Activated CD4-positive, alpha-beta T cell treated with anti-CD3 and anti-CD28 coated beads, Interleukin-2, amount 50 U/mL, for 24 hours (primary cell): ENCODE results near the gene PHACTR4.
"Not testable (repeated sequence)": the region's sequence is repeated elsewhere in the genome, so short reads cannot be mapped to it uniquely, and the experiment has no call there.

Experiments used
- DNase-seq, 2 donors: peaks; one replicate each; pipeline ENCODE4 v3.0.0-alpha.2; 2020; ENCODE audit warnings: low read depth in 1 of 2, low spot score in 1 of 2

PHACTR4 gene

DNA sequence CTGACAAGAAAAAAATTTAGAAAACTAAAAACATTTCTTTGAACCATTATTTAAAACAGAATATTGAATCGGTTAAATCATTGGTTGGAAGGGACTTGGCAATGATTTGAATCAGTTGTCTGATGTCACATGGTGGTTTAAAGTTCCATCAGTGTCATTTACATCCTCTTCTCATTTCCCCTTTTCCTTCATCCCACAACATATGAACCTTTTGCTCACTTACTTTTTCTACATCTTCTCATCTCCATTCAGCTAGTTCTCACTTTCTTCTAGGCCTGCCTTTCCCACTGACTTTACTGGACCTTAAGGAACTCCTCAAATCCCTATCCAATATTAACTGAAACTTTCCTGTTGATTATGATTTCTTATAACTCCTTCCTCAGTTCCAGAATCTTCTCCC is 58.5 kb downstream of the PHACTR4 start:
- no peak for DNase-seq

DNA sequence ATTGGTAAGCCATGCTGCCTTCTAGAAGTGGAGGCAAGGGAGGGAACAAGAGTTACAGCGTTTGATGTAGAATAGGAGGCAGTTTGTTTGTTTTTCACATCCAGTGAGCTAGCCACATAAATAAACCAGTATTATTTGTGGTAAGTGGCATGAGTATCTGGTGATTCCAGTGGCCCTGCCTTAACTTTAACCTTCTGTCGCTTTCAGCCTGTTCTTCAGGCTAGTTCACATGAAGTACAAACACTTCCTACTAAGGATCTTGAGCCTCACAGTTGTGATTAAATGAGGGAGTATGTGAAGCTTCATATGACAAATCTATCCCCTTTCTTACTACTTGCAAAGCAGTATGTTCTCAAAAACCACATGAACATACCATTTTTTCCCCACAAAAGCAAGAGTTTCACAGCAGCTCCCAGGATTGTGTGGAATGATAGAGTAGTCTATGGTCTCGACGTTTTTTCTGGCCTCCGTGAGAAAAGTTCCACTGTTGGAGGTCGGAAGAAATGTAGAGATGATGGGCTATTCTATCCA is 59.5 kb downstream of the PHACTR4 start:
- DNase-seq, result no peak

DNA sequence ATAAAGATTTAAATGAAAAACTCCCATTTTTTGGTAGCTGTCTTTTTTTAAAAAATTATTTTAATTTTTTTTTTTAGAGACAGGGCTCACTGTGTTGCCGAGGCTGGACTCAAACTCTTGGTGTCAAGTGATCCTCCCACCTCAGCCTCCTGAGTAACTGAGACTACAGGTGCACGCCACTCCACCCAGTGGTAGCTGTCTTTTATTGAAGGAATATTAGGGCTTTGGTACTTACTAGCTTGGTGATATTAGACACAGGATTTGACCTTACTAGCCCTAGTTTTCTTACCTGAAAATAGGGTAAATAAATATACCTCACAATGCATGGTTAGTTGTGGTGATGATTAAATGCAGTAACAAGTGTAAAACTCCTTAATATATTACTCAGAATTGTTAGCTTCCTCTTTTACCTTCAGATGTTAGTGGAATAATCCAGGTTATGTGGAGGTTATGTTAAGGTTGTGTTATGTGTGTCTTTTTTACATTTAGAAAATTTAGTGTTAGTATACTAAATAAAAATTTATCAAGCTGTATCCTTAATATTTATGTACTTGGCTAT is 66.8 kb downstream of the PHACTR4 start:
- DNase-seq, result no peak

DNA sequence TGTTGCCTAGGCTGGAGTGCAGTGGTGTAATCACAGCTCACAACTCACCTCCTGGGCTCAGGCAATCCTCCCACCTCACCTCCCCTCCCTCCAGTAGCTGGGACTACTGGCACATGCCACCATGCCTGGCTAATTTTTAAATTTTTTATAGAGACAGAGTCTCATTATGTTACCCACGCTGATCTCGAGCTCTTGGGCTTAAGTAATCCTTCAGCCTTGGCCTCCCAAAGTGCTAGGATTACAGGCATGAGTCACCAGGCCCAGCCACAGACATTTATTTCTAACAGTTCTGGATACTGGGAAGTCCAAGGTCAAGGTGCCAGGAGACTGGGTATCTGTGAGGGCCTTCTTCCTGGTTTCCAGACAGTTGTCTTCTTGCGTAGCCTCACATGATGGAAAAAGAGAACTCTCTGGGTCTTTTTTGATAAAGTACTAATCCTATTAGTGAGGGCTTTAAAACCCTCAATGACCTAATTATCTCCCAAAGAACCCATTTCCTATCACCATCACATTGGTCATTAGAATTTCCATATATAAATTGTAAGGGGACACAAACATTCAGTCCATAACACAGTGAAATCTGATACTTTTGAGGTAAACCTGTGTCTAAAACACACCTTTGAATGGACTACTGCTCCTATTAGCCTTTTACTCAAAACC is 67.9 kb downstream of the PHACTR4 start:
- DNase-seq, result no peak

DNA sequence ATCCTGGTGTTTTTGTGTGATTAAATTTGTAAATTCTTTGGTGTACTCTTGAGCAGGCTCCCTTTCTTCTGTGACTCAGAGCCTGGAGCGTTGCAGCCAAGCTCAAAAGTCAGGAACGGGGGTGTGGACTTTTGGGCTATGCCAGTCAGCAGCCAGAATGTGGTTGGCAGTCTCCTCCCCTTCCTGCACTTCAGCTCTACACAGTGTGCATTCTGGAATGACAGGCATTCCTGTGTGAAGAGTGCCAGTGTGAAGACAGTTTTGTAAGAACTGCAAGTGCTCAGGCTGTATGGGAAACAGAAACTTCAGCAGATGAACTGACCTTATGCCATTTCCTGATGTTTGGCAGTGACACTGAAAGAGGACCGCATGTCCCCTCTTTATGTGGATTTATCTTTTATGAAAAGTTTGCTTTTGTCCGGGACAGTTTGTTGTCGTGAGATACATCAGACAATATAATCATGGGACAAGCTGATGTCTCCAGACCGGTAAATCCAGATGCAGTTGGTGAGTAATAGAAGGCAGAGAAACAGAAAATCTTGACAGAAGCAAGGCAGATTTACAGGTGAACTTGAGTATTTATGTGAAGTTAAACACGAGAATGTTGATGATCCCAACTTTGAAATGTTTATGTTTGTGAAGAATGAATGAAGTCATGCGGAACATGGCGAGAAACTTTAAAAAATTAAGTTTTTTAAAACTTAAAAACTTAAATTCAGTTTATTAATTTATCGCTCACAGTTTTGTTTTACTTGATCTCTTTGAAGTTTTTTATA is 68.6 kb downstream of the PHACTR4 start:
- no peak for DNase-seq

DNA sequence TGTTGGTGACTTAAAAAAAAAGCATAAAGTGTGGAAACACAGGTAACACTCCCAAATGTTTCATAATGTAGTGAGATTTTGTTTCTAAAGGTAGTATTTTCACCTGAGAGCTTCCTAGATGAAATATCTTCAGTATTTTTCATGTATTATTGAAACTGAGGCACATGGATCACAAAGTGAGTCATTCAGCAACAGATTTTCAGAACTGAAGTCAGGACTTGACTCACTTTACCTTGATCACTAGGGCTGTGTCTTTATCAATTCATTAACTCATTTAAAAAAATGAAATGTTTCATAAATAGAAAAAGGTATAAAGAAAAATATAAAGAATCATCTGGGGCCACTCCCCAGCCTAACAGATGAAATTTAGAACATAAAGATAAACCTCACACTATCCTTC is 69.8 kb downstream of the PHACTR4 start:
- no peak for DNase-seq

DNA sequence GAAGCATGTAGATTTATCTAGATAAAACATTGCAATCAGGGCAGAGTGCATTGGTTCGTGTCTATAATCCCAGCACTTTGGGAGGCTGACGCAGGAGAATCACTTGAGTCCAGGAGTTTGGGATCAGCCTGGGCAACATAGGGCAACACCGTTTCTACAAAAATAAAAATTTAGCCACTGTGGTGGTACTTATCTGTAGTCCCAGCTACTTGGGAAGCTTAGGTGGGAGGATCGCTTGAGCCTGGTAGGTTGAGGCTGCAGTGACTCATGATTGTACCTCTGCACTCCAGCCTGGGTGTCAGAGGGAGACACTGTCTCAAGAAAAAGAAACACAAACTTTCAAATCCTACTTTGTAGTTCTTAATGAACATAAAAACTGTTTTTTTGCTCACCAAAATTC is 72.1 kb downstream of the PHACTR4 start:
- no peak for DNase-seq

DNA sequence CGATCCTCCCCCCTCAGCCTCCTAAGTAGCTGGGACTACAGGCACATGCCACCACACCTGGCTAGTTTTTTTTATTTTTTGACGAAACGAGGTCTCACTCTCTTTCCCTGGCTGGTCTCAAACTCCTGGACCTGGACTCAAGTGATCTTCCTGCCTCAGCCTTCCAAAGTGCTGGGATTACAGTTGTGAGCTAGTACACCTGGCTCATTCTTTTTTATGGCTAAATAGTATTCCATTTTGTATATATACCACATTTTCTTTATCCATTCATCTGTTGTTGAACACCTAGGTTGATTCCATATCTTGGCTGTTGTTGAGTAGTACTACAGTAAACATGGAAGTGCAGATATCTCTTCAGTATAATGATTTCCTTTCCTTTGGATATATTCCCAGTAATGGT is 74.0 kb downstream of the PHACTR4 start:
- DNase-seq, result no peak

DNA sequence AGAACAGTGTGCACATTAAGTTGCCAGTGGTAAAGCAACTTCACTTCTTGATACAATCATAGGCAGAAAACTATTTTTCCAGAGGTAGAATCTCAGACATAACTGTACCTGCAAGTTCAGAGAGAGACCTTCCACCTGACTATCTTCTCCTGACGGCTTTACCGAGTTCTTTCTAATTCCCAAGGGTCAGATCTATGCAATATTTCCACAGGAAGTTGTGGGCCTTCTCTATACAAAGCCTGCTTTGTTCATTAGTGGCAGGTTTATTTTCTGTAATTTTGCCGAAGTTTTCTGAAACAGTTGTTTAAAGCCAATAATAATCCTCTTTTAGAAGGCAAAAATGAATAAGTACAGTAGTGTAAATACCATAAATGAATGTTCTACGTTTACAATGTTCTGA is 78.1 kb downstream of the PHACTR4 start:
- DNase-seq, result no peak

DNA sequence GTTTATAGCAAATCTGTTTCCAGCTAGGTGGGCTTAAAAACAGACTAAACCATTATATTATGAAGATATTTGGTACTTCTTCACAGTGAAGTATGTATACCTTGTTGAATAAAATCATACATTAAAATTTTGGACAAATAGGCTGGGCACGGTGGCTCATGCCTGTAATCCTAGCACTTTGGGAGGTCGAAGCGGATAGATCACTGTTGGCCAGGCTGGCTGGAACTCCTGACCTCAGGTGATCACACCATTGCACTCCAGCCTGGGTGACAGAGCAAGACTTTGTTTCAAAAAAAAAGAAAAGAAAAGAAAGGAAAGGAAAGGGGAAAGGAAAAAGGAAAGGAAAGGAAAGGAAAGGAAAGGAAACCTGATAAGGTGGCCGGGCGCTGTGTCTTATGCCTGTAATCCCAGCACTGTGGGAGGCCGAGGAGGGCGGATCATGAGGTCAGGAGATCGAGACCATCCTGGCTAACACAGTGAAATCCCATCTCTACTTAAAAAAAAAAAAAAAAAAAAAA is 78.6 kb downstream of the PHACTR4 start:
- not testable (repeated sequence) for DNase-seq

DNA sequence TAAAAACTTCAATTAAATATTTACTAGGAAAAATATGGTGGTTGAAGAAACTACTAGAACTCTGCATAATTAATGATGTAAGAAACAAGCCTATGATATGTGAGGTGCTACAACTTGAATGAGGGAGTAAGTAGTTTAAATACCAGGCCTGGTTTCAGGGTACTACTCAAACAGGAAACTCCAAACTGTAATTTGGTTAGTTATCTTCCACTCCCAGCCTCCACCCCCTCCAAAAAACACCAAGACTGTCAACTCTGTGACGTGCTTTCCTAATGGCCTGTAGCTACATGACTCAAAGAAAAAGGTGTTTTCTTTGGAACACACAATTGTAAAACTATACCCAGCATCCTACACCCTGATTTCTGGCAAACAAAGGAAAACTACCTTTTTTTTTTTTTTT is 80.4 kb downstream of the PHACTR4 start:
- peak in 1 of 2 donors; percentile 14 for DNase-seq

DNA sequence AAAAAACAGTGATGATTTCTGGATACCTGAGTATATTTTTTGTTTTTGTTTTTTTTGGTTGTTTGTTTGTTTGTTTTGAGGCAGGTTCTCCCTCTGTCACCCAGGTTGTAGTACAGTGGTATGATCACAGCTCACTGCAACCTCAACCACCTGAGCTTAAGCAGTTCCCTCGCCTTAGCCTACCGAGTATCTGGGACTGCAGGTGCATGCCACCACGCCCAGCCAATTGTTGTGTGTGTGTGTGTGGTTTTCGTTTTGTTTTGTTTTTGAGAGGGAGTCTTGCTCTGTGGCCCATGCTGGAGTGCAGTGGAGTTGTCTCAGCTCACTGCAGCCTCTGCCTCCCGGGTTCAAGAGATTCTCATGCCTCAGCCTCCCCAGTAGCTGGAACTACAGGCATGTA is 81.0 kb downstream of the PHACTR4 start:
- no peak for DNase-seq

DNA sequence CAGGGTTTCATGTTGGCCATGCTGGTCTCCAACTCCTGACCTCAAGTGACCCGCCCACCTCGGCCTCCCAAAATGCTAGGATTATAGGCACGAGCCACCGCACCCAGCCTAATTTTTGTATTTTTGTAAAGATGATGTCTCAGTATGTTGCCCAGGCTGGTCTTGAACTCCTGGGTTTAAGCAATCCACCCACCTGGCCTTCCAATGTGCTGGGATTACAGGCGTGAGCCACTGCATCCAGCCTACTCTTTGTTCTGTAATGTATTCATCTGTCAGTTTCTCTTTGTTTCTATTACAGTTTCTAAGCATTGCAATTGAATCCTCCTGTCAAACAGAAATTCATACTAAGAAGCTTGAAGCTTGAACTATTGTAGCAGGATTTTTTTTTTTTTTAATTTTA is 81.5 kb downstream of the PHACTR4 start:
- DNase-seq, result no peak

DNA sequence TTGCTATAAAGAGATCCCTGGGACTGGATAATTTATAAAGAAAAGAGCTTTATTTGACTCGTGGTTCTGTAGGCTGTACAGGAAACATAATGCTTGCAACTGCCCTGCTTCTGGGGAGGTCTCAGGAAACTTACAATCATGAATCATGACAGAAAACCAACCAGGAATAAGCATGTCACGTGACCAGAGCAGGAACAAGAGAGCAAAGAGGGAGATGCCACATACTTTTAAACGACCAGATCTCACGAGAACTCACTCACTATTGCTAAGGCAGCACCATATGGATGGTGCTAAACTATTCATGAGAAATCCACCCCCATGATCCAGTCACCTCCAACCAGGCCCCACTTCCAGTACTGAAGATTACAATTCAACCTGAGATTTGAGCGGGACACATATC is 86.5 kb downstream of the PHACTR4 start:
- peak in 1 of 2 donors; percentile 9 for DNase-seq

DNA sequence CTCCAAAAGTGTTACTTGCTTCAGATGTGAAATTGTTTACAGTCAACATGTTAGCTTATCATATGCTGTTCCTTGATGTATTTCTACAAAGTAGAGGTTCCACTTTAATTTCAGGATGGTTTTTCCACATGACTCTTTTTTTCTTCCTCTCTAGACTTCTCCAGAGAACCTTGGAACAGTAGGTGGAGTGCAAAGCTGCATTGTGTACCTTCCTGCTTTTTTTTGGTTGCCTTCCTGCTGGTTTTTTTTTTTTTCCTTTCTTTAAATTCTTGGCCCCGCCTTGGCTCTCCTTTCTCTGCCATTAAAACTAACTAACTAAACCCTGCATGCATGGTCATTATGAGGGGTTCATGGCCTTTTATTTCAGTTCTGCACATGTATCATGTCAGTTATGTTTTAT is 88.1 kb downstream of the PHACTR4 start:
- no peak for DNase-seq

DNA sequence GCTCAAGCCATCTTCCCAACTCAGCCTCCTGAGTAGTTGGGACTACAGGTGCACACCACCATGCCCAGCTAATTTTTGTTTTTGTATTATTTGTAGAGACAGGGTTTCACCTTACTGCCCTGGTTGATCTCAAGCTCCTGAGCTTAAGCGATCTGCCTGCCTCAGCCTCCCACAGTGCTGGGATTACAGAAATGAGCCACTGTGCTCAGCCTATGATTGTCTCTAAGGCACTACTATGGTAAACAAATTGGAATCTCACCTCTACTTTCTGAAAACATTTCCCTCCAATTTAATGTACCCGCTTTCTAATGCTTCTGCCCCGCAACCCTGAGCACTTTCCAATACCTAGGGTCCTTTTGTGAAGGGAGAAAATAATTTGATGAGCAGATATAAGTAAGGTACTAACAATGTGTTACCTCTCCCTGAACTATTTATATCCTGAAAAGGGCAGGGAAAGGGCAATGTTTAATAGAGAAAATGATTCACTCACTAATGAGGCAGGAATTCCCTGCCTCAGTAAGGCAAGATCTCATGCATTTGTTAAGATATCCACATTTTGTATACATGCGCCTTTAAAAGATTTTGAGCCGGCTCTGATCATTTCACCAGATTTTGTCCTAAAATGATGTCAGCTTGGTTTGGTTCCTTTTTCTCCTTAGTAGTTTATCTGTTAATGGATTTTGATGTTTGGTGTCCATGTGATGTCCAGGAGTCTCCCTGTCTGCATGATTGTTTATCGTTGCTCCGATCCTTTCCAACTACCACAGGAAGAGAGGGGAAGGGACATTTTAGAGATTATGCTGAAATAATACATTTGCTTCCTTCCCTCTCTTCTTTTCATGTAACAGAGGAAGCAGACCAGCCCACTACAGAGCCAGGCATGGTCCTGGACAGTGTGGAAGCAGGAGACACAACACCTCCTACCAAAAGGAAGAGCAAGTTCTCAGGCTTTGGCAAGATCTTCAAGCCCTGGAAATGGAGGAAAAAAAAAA is 89.0 kb downstream of the PHACTR4 start:
- no peak for DNase-seq

DNA sequence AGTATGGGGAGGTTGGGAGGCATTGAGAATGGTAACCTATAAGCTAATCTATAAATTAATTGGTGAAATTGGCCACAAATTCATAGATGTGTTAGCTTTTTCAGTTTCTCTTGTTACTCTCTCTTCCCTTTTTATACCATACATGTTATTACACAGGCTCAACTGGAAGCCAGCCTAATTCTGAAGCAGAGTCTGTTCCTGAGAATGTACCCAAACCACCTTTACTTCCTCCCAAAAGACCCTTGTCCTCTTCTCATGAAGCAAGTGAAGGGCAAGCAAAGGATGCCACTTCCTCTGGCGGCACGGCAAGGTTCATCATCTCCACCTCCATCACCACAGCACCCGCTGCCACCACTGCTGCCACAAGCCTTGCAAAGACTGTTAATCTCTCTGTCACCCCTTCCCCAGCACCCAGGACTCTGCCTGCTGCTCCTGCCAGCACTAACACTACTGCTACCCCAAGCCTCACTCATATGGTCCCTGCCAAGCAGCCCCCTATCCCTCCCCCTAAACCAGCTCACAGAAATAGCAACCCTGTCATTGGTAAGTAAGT is 96.8 kb downstream of the PHACTR4 start:
- DNase-seq, result no peak

DNA sequence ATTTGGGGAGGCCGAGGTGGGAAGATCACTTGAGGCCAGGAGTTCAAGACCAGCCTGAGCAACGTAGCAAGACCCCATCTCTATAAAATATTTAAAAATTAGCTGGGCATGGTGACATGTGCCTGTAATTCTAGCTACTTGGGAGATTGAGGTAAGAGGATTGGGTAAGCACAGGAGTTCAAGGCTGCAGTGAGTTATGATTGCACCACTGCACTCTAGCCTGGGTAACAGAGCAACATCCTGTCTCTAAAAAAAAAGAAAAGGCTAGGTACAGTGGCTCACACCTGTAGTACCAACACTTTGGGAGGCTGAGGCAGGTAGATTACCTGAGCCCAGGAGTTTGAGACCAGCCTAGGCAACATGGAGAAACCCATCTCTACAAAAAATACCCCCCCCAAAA is 100.6 kb downstream of the PHACTR4 start:
- DNase-seq, result no peak

DNA sequence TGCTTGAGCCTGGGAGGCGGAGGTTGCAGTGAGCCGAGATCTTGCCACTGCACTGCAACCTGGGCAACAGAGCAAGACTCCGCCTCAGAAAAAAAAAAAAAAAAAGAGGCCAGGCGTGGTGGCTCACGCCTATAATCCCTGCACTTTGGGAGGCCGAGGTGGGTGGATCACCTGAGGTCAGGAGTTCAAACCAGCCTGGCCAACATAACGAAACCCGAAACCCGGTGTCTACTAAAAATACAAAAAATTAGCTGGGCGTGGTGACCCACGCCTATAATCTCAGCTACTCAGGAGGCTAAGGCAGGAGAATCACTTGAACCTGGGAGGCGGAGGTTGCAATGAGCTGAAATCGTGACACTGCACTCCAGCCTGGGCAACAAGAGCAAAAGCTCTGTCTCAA is 110.0 kb downstream of the PHACTR4 start:
- not testable (repeated sequence) for DNase-seq

DNA sequence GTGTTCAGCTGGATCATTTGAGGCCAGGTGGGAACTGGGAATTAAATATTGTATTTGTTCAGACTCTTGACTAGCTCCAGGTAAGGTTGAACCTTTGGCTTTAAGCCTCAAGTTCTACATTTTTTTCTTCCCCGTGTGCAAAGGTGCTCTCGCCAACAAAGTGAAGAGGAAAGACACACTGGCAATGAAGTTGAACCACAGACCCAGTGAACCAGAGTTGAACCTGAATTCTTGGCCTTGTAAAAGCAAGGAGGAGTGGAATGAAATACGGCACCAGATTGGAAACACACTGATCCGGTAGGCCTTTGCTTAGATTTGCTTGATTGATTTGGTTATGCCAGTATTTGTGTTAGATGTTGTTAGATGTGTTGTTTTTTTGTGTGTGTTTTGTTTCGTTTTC is 110.8 kb downstream of the PHACTR4 start:
- no peak for DNase-seq

DNA sequence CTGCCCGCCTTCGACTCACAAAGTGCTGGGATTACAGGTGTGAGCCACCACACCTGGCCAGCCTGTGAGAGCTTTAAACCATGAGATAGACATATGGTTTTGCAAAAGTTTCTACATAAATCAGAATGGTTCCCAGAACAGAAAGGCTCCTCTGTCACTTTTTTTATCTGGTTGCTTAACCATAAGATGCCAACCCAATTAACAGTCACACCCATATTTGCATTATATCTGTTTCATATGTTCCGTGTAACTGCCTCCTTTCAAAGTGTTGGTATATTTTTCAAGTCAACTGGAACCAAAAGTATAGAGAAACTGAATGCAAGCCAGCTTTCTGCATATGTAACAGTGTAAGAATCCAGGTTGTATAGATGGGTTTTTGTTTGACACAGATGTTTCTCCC is 112.6 kb downstream of the PHACTR4 start:
- DNase-seq, result no peak
